ENCODE results near the gene RPL10. TPM values are rescaled to one million over a fixed set of nuclear protein-coding genes. Genes with fewer than 3 reads are reported as not detected.

RPL10 gene
- total and polyA plus RNA-seq, 2 donors (not counting 3 experiments of a cell fraction or from before 2014, with no cell fraction given), result 2,493 to 7,586 TPM

DNA sequence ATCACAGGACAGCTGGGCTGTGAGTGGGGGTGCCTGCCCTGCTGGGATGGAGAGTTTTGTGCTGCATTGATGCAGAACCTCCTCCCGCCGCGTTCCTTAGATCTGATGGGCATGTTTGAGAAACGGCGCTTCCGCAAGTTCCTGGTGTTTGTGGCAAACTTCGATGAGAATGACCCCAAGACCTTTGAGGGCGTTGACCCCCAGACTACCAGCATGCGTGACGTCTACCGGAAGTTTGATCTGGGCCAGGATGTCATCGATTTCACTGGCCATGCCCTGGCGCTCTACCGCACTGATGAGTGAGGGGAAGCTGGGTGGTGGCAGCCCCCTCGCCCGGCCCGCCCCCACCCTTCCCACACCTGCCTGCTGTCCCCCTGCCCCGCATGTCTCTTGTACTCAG is 41.7 kb downstream of the RPL10 start:
- dilution Hi-C loops (cut with MboI; ENCODE audit: extremely low pct_ligation_motif_present, low sequenced_read_pairs), result no loop called here
- intact Hi-C loops (cut with micrococcal nuclease), result loop anchor here (5.0 kb wide), 2 partner anchors 33 to 37 kb away; partner anchors contain the start of genes DNASE1L1 and LAGE3
- ChIA-PET CTCF (no interaction called here), POLR2A (no interaction called here)
- H2AFZ ChIP-seq (ENCODE audit: low read depth, low read length), result no peak overlapping the region
- peaks cover 7% of the 10 kb centered on the region for H3K4me1 ChIP-seq (ENCODE audit: control insufficient read depth, extremely low read depth, insufficient read depth, low read length)
- no peaks in the 10 kb centered on the region for H3K9me1 ChIP-seq (replicated peaks; ENCODE audit: control insufficient read depth, extremely low read depth, insufficient read depth, low read length)
- H3K4me3 ChIP-seq (replicated peaks in 1 of 3; ENCODE audit: insufficient read depth in 1 of 3, low read depth in 1 of 3, low read length in 3 of 3), result no peak overlapping the region
- TF ChIP-seq MYC (IDR thresholded peaks at IDR 0.05; ENCODE audit: low read depth, low read length) (no peak), FOS (IDR thresholded peaks at IDR 0.05; ENCODE audit: borderline replicate concordance, insufficient read depth, low read length) (no peak), JUN (IDR thresholded peaks at IDR 0.05; ENCODE audit: borderline replicate concordance, insufficient read depth, insufficient read length, low read depth) (no peak), POLR2A (IDR thresholded peaks at IDR 0.05; ENCODE audit: low read depth, low read length) (no peak), EZH2 (IDR thresholded peaks at IDR 0.05; ENCODE audit: borderline replicate concordance, low read depth, low read length, severe bottlenecking) (no peak), GATA2 (IDR thresholded peaks at IDR 0.05; ENCODE audit: insufficient read depth, insufficient read length, low read depth, low read length) (no peak), POLR2AphosphoS5 (IDR thresholded peaks at IDR 0.05; ENCODE audit: insufficient read depth, low read depth, low read length) (no peak)
- TF ChIP-seq, protein P1, sequence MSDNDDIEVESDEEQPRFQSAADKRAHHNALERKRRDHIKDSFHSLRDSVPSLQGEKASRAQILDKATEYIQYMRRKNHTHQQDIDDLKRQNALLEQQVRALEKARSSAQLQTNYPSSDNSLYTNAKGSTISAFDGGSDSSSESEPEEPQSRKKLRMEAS (IDR thresholded peaks at IDR 0.05; ENCODE audit: insufficient read depth, insufficient read length), result no peak
- TF ChIP-seq, protein P2, sequence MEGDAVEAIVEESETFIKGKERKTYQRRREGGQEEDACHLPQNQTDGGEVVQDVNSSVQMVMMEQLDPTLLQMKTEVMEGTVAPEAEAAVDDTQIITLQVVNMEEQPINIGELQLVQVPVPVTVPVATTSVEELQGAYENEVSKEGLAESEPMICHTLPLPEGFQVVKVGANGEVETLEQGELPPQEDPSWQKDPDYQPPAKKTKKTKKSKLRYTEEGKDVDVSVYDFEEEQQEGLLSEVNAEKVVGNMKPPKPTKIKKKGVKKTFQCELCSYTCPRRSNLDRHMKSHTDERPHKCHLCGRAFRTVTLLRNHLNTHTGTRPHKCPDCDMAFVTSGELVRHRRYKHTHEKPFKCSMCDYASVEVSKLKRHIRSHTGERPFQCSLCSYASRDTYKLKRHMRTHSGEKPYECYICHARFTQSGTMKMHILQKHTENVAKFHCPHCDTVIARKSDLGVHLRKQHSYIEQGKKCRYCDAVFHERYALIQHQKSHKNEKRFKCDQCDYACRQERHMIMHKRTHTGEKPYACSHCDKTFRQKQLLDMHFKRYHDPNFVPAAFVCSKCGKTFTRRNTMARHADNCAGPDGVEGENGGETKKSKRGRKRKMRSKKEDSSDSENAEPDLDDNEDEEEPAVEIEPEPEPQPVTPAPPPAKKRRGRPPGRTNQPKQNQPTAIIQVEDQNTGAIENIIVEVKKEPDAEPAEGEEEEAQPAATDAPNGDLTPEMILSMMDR (IDR thresholded peaks at IDR 0.05; ENCODE audit: extremely low read depth in 1 of 2, insufficient read depth in 1 of 2, low read depth in 1 of 2, low read length in 2 of 2), result no peak
- no peak for FAIRE-seq
- no peaks in the 10 kb centered on the region for H4K20me1 ChIP-seq (replicated peaks; ENCODE audit: control insufficient read depth, extremely low read depth, insufficient read depth, low read length)
- no peaks in the 10 kb centered on the region for H3K27me3 ChIP-seq (ENCODE audit: control insufficient read depth in 2 of 2, insufficient read depth in 2 of 2, low read length in 2 of 2)
- H3K79me2 ChIP-seq (ENCODE audit: control insufficient read depth, insufficient read depth, low read length), result peaks cover 46% of the 10 kb centered on the region
- no peak overlapping the region for H3K27ac ChIP-seq (ENCODE audit: insufficient read depth, low read depth, low read length)
- no peak overlapping the region for H3K4me2 ChIP-seq (ENCODE audit: insufficient read depth, low read length)
- BruUV-seq (replicated peaks), result no TSS peak
- DNase-seq (ENCODE audit: low read depth, low spot score), result no peak
- peaks cover 4 to 26% of the 10 kb centered on the region in 2 experiments for H3K36me3 ChIP-seq (ENCODE audit: control insufficient read depth in 2 of 2, extremely low read depth in 1 of 2, insufficient read depth in 2 of 2, low read length in 2 of 2)
- no peak overlapping the region for H3K9ac ChIP-seq (replicated peaks; ENCODE audit: extremely low read depth, insufficient read depth, low read length)
- no peaks in the 10 kb centered on the region for H3K9me3 ChIP-seq (replicated peaks; ENCODE audit: control insufficient read depth, insufficient read depth, low read length)

Data from endothelial cell of umbilical vein (primary cell).